ENCODE measurements around the gene APH1B.
"Not testable (repeated sequence)": the region's sequence is repeated elsewhere in the genome, so short reads cannot be mapped to it uniquely, and the experiment has no call there.

The APH1B gene

DNA sequence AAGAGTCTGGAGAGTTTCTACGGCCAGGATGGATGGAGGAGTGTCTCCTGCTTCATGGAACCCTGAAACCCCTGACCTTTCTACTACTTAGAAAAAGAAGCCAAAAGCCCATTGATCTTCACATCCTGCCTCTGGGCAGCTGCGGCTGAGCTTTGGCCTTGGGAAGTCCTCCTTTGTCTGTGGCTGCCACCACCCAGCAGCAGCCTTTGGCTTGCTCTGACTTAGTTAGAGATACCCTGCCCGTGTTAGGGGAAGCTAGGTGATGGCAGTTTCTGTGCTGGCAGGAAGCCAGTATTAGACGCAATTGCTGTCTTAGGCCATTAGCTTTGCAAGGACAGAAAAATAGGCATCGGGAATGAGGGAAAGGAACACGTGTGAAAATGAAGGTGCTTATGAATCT, 18.8 kb downstream of the APH1B start:
- DNase-seq (ENCODE audit: low read depth, low spot score) = no peak

DNA sequence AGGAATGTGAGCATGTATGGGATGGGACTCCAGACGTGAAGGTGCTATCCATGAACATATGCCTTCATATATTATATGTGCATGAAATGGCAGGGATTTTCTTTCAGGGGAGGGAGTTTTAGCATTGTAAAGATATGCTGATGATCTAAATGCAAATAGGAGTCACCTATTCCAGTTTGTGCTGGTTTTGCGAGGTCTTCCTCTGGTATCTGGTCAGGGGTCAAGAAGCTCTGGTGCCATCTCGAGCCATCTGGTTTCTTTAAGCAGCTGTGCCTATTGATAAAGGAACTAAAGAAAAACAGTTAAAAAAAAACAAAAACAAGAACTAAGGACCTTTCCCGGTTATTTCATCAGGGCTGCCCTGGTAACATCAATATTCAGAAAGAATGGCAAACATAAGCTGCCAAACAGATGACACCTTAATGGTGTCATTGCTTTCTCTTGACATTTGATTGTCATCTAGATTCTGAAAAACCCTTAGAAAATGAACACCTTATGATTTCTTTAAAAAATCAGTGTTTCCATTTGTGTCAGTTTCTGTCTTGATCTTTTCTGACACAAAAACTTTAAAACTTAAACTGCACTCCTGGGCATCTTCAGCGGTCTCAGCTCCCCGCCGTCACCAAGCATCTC, 22.7 kb downstream of the APH1B start:
- no peak for DNase-seq (ENCODE audit: low read depth, low spot score)

DNA sequence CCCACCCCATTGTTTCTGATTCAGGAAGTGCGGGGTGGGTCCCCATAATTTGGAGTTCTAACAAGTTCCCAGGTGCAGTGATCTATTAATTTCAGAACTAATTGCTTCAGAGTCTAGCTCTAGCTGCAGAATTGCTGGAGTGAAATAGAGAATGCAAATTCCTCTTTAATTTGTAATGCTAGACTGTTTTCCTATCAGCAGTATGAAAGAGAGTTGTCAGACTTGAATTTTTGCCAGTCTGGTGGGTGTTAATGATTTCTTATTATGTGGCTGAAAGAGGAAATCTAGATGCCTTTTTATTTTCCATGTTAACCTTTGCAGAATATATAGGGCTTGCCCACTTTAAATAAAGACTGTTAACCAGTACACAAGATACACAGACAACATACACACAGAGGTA, 23.7 kb downstream of the APH1B start:
- no peak for DNase-seq (ENCODE audit: low read depth, low spot score)

DNA sequence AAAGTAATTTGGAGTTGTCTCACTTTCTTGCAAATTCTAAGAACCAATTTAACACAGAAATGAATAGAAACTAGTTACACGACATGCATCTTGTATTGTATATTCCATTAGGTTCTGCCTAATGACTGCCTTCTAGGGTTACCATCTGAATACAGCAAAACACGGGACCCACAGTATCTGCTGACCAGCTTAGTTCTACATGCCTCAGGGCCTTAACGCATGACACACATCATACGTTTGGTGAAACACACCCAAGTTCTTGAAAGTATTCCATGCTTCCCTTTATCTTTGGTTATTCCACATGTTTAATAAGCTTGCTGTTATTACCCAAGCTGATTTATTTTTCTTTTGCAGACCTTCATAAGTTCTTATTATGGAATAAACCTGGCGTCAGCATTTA, 27.9 kb downstream of the APH1B start:
- no peak for DNase-seq (ENCODE audit: low read depth, low spot score)

DNA sequence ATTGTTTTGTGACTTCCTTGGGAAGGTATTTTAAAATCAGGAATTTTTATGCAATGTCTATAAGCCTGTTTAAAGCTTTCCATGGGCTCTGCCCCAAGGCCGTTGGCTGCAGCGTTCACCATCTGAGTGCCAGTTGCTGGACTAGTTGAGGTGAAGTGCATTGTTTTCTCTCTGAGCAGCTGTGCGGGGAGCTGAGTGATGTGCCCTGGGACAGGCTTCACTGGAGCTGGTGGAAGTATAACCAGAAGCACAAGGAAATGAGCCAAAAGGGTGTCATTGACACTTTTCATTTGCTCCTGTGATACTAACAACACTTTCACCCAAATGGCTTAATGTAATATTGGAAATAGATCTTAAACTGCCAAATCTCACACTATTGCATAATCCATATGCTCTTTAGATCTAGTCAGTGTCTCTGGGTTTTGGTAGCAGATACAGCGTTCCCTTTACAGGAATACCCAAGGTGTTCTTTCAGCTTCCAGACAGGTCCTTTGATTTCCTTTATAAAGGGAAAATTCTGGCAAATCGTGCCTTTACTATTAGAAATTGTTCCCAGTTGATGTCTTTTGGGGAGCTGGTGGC, 29.2 kb downstream of the APH1B start:
- no peak for DNase-seq (ENCODE audit: low read depth, low spot score)

DNA sequence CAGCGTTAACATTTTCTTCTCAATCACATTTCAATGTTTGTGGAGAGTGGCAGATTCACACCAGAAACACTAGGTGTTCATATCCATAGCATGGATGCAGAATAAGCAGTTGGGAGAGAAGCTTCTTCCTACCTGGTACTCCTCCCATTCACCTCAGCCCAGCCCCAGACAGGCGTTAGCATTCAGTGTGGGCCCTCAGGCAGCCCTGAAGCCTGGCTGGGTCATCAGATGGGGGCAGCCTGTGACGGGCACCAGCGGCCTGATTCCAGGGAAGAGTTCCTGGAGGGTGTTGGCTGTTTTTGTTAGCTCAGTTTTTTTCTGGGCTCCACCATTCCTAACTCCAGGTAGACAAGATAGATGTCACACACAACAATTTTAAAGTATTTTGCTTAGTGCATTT, 31.1 kb downstream of the APH1B start:
- no peak for DNase-seq (ENCODE audit: low read depth, low spot score)

DNA sequence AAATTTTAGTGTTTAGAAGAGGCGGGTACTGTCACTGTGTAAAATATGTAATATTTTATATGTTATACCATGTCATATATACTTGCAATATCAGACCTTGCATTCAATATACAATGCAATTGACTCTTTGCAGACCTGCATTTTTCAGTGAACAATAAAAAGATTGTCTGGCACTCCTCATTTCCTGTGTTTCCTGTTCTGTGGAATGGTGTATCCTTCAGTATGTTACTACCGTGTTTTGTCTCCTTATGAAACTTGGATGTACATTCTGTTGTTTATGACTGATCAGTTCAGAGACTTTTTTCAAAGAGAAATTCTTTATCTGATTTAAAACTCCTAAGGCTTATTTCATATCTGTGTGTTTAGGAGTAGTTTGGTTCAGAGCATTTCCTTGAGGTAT, 31.5 kb downstream of the APH1B start:
- DNase-seq (ENCODE audit: low read depth, low spot score) = no peak

DNA sequence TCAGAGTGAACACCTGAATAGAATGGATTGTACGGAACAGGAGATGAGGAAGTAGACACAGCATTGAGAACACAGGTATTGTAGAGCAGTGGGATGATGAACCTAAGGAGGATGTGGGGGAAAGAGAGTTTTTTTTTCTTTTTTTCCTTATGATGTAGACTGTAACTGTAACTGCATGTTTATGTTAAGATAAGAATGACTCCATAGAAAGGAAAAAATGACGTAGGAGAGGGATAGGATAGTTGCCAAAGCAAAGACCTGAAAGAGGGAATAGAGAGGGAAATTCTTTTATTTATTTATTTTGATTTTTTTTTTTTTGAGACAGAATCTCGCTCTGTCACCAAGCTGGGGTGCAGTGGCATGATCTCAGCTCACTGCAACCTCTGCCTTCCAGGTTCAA, 33.2 kb downstream of the APH1B start:
- DNase-seq (ENCODE audit: low read depth, low spot score) = no peak

DNA sequence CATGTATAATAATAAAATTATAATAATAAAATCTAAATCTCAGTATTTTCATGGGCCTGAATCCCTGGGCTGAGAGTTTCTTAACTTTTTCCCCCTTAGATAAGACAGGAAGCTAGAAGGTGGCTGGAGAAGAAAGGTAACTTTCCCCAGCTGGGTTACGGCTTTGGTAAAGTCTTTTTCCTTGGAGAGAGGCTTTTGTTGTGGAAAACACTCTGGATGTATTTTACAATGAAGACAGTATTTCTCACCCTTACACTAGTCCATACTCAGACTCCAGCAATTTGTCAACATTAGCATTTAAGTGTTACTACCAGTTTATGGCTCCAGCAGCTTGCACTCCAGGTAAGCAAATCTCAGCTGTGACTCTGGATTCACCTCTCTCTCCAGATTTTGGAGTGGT, 34.9 kb downstream of the APH1B start:
- DNase-seq (ENCODE audit: low read depth, low spot score) = peak; percentile 23

DNA sequence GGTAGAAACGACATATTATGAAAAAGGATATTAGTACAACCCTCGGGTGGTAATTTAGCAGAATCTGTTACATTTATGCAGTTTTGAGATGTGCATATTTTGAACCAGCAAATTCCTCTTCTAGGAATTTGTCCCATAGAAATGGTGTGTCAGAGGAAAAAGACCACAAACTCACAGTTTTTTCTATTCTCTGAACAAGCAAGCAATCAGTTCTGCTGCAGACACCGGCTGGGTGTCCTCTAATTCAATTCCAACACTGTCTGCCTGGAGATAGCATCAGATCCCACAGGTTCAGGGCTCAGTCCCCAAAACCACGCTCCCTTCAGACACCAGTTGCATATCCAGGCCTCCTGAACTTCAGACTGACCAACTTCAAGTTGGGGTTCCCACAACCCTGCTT, 36.4 kb downstream of the APH1B start:
- no peak for DNase-seq (ENCODE audit: low read depth, low spot score)

DNA sequence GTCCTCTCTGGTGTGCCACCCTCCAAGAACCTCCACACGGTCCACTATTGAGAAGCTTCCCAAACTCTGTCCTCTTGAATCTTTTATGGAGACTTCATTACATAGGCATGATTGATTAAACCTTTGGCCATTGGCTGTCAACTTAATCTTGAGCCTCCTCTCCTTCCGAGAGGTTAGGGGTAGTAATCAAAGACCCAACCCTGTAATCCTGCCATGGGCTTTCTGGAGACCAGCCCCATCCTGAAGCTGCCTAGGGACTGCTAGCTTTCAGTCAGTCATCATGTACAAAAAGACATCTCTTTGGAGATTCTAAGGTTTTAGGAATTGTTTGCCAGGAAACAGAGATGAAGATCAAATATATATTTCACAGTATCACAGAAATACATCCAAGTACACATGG, 37.0 kb downstream of the APH1B start:
- no peak for DNase-seq (ENCODE audit: low read depth, low spot score)

DNA sequence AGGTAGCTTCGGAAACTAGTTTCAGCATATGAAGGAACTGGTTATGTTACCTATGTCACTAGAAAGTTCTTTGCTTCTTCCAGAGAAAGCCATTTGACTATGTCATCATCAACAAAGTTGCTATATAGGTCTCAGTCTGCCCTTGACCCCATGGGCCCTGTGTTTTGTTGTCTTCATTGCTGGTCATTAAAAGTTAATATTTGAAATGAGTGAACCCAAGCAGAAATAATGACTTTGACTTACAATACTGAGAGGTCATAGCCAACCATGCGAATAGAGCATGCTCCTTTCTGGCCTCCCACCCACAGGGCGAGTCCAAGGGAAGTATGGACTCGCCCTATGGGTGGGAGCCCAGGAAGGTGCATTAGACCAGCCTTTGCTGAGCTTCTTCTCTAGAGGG, 40.9 kb downstream of the APH1B start:
- DNase-seq (ENCODE audit: low read depth, low spot score) = no peak

DNA sequence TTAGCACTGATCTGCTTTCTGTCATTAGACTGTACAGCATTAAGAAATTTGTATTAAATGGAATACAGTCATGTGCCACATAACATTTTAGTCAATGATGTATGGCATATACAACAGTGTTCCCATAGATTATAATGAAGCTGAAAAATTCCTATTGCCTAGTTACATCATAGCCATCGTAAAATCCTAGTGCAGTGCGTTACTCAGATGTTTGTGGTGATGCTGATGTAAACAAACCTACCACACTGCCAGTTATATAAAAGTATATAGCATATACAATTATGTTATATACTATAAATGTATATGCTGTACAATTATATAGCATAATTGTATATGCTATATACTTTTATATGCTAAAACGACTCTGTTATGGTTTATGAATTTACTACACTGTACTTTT, 41.7 kb downstream of the APH1B start:
- no peak for DNase-seq (ENCODE audit: low read depth, low spot score)

DNA sequence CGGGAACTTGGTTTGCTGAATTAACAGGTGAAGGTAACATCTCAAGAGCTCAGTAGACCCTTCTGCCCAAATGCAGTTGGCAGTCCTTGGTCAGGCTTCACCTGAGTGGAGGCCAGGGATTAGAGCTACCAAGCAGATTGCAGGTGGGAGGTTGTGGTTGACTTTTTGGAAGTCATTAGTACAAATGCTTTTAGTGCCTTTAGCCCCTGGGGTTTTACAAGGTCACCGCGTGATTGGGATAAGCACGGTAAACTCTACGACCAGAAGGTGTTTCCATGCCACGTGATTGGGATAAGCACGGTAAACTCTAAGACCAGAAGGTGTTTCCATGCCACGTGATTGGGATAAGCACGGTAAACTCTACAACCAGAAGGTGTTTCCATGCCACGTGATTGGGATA, 43.0 kb downstream of the APH1B start:
- DNase-seq (ENCODE audit: low read depth, low spot score) = not testable (repeated sequence)

DNA sequence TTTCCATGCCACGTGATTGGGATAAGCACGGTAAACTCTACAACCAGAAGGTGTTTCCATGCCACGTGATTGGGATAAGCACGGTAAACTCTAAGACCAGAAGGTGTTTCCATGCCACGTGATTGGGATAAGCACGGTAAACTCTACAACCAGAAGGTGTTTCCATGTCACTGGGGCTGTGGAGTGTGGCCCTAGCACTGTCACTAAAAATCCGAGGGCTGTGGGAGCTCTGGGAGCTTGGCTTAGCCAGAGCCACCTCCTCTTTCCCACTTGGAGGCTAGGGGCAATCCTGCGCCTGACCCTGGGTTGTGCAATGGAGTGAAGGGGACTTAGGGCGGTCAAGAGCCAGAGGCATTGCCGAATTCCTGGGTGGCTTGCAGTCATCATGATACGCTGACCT, 43.6 kb downstream of the APH1B start:
- DNase-seq (ENCODE audit: low read depth, low spot score) = not testable (repeated sequence)

DNA sequence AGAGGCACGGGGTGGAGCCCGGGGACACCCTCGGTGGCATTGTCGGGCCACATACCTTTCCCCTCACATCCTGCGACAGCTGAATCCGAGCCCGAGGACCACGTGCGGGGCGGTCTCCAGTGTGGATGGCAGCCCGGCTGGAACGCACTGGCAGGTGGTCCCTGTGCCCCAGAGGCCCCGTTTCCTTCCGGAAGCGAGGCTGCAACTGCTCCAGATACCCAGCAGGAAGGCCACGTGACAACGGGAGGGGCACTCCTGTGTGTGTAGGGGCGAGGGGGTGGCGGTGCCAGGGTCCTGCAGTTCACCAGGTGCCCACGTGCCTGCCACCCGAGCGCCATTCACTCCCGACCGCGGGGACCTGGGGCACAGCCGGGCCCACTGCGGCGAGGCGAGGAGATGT, 44.1 kb downstream of the APH1B start:
- no peak for DNase-seq (ENCODE audit: low read depth, low spot score)

DNA sequence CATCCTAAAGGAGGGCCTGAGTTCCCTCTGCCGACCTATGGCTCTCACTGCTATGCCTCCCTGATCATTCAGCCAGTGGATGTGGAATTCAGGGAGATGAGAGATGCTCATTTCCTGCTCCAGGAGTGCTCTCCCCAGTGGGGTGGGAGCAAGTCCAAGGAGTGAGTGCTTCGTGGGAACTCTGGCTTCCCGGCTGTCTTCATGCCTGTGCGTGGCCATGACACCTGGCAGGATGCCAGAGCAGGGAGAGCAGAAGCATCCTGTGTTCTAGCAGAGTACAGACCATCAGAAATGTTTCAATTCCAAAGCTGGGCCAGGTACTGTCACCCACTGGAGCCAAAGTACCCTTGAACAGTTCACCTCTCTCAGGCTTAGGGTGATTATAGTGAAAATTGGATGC, 45.1 kb downstream of the APH1B start:
- no peak for DNase-seq (ENCODE audit: low read depth, low spot score)

DNA sequence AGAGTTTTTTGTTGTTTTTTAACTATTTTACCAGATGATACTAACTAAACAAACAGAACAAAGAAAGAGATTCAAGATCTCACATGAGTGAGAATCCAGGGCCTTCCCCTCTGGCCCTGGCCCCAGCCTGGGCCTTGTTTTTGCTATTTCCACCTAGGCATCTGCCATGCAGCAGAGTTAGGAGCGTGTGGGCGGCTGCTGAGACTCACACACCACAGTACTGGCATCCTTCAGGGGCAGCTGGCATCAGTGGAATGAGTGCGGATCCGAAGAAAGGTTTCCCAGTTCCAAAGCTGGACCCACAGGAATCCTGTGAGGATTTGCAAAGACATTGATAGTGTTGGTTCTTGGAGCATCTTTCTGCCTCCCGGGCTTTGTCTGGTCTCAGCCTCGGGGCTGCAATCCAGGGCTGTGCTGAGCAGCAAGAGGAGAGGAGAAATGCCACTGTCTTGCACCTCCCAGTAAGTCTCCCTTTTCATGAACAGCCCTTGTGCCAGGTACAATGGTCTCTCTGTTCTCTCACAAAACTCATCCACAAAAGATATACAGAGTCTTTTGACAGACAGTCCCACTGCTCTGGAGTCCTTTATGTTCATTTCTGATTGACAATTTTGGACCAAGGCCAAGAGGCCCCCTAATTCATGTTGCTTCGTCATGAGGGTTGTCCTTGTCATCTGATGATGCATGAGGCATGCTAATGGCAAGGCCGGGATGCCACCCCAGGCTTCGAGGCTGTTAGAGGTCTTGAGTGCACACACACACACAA, 46.6 kb downstream of the APH1B start:
- no peak for DNase-seq (ENCODE audit: low read depth, low spot score)

DNA sequence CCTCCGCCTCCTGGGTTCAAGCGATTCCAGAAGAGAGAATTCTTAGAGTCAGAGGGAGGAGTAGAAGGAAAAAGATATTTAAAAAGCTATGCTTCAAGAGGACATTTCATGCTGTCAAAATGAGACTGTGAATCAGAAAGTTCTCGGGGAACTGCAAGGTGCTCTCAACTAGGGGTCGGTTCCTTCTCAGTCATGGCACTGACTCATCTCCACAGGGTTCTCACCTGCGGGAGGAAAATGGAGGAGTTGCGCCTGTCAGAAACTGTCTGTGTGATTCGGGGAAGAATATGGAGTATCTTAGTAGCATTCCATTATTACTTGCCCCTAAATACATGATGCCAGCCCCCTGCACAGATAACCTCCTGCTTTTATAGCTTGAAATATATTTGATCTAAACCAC, 47.4 kb downstream of the APH1B start:
- no peak for DNase-seq (ENCODE audit: low read depth, low spot score)

DNA sequence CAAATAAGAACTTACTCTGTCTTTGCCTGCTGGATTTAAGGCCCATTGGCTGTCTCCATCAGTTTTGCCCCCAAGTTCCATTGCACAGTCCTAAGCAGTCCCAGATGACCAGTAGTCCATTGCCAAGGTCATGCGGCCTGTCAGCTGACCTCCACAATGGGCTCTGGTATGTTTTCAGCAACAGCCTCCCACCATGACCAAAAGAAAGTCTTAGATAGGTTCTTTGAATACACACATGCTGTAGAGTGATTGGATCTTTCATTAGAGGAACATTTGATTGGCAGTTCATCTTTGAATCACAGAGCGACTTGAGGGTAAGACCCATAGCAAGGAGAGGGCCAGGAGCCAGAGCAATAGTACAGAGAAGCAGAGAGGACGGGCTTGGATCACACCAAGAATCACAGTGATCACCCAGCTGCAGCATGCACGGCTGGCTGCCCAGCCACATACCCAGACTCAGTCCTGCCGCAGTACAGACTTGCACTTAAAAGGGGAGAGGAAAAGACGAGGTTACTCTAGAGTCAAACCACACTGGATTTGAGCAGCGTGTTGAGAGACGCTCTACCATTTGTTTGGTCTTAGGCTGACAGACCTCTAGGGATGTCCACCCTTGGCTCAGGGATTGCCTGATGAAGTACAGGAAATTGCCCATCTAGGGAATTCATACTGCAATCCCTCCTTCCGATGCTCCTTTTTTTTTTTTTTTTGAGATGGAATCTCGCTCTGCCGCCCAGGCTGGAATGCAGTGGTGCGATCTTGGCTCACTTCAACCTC, 50.4 kb downstream of the APH1B start:
- DNase-seq (ENCODE audit: low read depth, low spot score) = no peak

DNA sequence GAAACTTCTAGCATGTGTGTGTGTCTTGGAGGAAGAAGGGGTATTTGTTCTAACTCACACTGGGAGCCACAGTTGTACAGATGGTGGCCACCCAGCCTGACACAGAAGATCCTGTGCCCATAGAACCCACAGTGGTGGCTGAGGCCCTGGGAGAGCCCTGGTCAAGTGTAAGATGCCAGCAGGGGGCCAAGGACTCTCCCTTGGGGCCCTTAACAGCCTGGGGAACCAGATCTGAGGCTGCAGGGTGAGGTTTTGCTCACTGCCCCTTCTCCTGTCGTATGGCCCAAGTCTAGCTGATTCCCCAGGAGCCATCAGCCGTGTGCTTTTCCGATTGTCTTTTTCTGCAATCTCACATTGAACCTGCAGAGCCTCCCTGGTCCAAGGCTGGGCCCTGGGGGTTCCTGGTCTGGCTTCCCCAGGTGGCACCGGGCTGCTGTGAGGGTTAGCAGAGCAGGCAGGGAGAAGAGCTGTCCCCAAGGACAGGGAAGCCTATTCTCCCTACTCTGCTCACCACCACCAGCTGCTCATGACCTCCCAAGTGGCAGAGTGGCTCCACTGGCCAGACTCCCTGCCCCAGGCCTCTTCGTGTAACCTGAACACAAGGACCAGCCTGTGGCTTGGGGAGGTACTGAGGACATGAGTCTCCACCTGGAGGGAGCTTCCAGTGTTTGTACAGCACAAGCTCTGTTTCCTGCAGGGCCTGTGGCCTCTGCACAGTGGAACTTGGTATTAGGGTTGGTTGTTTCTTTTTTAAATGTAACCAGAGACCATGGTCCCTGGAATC, 52.4 kb downstream of the APH1B start:
- no peak for DNase-seq (ENCODE audit: low read depth, low spot score)

DNA sequence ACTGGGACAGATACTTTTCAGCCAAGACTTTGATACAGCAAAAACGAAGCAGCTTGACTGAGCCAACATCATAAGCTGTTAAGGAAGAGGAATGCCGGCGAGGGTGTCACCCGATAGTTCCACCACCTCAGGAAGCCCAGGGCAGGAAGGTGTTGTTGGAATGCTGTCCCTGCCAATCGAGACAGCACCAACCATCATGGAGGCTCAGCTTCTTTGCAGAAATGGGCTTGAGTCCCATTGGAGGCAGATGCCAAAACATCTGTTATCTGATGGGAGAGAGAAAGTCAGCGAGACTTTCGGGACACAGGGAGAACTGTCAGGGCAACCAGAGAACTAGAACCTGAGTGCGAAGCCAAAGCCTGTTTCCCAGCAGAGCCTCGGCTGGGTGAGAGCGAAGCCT, 53.5 kb downstream of the APH1B start:
- no peak for DNase-seq (ENCODE audit: low read depth, low spot score)
